HG02678 (cell line): ENCODE results near the gene C17orf58.
"Not testable (repeated sequence)": the region's sequence is repeated elsewhere in the genome, so short reads cannot be mapped to it uniquely, and the experiment has no call there.

Source experiments
- ATAC-seq: cut with Tn5 transposase; IDR thresholded peaks from one replicate; pipeline ENCODE4 v1.9.1; 2021; ENCODE audit warnings: mild to moderate bottlenecking, moderate library complexity; ENCODE audit not compliant: unreplicated experiment

The C17orf58 gene

GRCh38 chr17:67960276-67960675, 36.0 kb downstream of the C17orf58 start:
- ATAC-seq, result not testable (repeated sequence)

- ATAC-seq, result no peak
Measured at GRCh38 chr17:67959510-67959909, 36.8 kb downstream of the C17orf58 start.

- ATAC-seq, result no peak
Measured at GRCh38 chr17:67950945-67951344, 45.3 kb downstream of the C17orf58 start.

GRCh38 chr17:67947325-67947813, 48.9 kb downstream of the C17orf58 start:
- ATAC-seq, result no peak

- no peak for ATAC-seq
Measured at GRCh38 chr17:67946513-67946912, 49.8 kb downstream of the C17orf58 start.

- ATAC-seq, result no peak
Measured at GRCh38 chr17:67944035-67944434, 52.2 kb downstream of the C17orf58 start.

- ATAC-seq, result no peak
Measured at GRCh38 chr17:67942810-67943209, 53.5 kb downstream of the C17orf58 start.
